HG03064 (cell line): Measurements from ENCODE around the gene ITLN1.
A peak's percentile ranks its signal among the peaks of the same experiment; 100 is the strongest.

ENCODE experiments used
- ATAC-seq: cut with Tn5 transposase; IDR thresholded peaks from one replicate; pipeline ENCODE4 v1.9.1; 2021; ENCODE audit warnings: low read depth; ENCODE audit not compliant: unreplicated experiment

Gene ITLN1

GRCh38 chr1:160858507-160858906 lies 26.5 kb downstream of the ITLN1 start:
- ATAC-seq: no peak

- no peak for ATAC-seq
These were observed 26.9 kb downstream of the ITLN1 start for GRCh38 chr1:160858097-160858496.

GRCh38 chr1:160855181-160855981 lies 29.6 kb downstream of the ITLN1 start:
- peak; percentile 79 for ATAC-seq

- no peak for ATAC-seq
These were observed 31.2 kb downstream of the ITLN1 start for GRCh38 chr1:160853754-160854153.

GRCh38 chr1:160853014-160853413 lies 32.0 kb downstream of the ITLN1 start:
- no peak for ATAC-seq

GRCh38 chr1:160850993-160851392 lies 34.0 kb downstream of the ITLN1 start:
- ATAC-seq: no peak

- no peak for ATAC-seq
These were observed 34.4 kb downstream of the ITLN1 start for GRCh38 chr1:160850541-160850940.

GRCh38 chr1:160846281-160846680 lies 38.7 kb downstream of the ITLN1 start:
- no peak for ATAC-seq

GRCh38 chr1:160844447-160845232 lies 40.3 kb downstream of the ITLN1 start:
- ATAC-seq: no peak

- no peak for ATAC-seq
These were observed 43.9 kb downstream of the ITLN1 start for GRCh38 chr1:160841079-160841478.

GRCh38 chr1:160839746-160840145 lies 45.2 kb downstream of the ITLN1 start:
- no peak for ATAC-seq

GRCh38 chr1:160838888-160839287 lies 46.1 kb downstream of the ITLN1 start:
- ATAC-seq: no peak

- ATAC-seq: peak; percentile 57
These were observed 47.3 kb downstream of the ITLN1 start for GRCh38 chr1:160837558-160838205.

GRCh38 chr1:160836981-160837557 lies 47.9 kb downstream of the ITLN1 start:
- no peak for ATAC-seq

- no peak for ATAC-seq
These were observed 48.4 kb downstream of the ITLN1 start for GRCh38 chr1:160836561-160836960.

- no peak for ATAC-seq
These were observed 49.2 kb downstream of the ITLN1 start for GRCh38 chr1:160835751-160836150.

- no peak for ATAC-seq
These were observed 49.9 kb downstream of the ITLN1 start for GRCh38 chr1:160834945-160835565.

GRCh38 chr1:160830321-160831153 lies 54.4 kb downstream of the ITLN1 start:
- ATAC-seq: no peak

GRCh38 chr1:160829766-160830165 lies 55.2 kb downstream of the ITLN1 start:
- ATAC-seq: no peak

- ATAC-seq: no peak
These were observed 57.6 kb downstream of the ITLN1 start for GRCh38 chr1:160827418-160827817.
